ENCODE measurements around the gene HID1.
A peak's percentile ranks its signal among the peaks of the same experiment; 100 is the strongest.

HID1 gene

DNA sequence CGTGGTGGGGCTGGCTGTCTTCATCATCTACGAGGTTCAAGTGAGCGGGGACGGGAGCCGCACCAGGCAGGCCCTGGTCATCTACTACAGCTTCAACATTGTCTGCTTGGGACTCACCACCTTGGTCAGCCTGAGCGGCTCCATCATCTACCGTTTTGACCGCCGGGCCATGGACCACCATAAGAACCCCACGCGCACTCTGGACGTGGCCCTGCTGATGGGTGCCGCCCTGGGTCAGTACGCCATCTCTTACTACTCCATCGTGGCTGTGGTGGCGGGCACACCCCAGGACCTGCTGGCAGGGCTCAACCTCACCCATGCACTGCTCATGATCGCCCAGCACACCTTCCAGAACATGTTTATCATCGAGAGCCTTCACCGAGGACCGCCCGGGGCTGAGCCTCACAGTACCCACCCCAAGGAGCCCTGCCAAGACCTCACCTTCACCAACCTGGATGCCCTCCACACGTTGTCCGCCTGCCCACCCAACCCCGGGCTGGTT is 42.0 kb downstream of the HID1 start:
- H3K27ac Mint-ChIP-seq = no peak overlapping the region
- H3K36me3 Mint-ChIP-seq = peaks cover 2% of the 10 kb centered on the region
- H3K4me1 Mint-ChIP-seq = no peaks in the 10 kb centered on the region
- H3K4me3 Mint-ChIP-seq = no peak overlapping the region
- peaks cover 41% of the 10 kb centered on the region for H3K27me3 Mint-ChIP-seq
- H3K9me3 Mint-ChIP-seq = no peaks in the 10 kb centered on the region

DNA sequence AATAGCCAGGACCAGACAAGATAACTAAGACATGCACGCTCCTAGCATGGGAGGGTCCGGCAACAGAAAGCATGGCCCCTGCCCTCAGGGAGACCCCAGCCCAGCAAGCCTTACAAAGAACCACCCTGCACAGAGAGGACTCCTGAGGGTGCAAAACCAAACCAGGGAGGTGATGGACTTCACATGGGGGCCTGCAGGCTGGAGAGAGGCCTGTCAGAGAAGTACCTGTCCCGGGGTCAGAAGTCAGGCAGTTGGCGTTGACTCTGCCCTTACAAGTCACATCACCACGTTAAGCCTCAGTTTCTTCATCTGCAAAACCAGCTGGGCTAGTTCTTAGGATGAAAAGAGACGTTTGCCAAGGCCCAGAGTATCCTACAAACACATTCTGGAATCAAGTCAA is 43.8 kb downstream of the HID1 start:
- Mint-ChIP-seq H3K9me3 (no peaks in the 10 kb centered on the region), H3K36me3 (peaks cover 2% of the 10 kb centered on the region), H3K27me3 (peaks cover 51% of the 10 kb centered on the region), H3K4me1 (peaks cover 6% of the 10 kb centered on the region), H3K4me3 (no peak overlapping the region), H3K27ac (no peak overlapping the region)

DNA sequence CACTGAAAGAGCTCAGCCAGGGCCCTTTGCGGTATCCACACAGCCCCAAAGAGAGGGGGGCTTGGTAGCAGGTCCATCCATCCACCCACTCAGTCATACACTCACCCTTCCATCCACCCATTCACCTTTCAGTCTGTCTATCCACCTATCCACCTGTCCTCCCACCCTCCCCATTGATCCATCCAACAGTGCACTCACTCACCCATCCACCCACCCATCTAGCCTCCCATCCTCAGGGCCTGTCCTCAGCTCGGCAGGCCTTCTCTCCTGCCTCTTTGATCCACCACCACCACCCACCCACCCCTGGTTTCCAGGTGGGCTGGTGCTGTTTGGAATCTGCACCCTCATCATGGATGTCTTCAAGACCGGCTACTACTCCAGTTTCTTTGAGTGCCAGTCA is 47.3 kb downstream of the HID1 start:
- Mint-ChIP-seq H3K4me1 (peaks cover 11% of the 10 kb centered on the region), H3K27ac (no peak overlapping the region), H3K36me3 (peaks cover 2% of the 10 kb centered on the region), H3K4me3 (no peak overlapping the region), H3K27me3 (peaks cover 44% of the 10 kb centered on the region), H3K9me3 (no peaks in the 10 kb centered on the region)

DNA sequence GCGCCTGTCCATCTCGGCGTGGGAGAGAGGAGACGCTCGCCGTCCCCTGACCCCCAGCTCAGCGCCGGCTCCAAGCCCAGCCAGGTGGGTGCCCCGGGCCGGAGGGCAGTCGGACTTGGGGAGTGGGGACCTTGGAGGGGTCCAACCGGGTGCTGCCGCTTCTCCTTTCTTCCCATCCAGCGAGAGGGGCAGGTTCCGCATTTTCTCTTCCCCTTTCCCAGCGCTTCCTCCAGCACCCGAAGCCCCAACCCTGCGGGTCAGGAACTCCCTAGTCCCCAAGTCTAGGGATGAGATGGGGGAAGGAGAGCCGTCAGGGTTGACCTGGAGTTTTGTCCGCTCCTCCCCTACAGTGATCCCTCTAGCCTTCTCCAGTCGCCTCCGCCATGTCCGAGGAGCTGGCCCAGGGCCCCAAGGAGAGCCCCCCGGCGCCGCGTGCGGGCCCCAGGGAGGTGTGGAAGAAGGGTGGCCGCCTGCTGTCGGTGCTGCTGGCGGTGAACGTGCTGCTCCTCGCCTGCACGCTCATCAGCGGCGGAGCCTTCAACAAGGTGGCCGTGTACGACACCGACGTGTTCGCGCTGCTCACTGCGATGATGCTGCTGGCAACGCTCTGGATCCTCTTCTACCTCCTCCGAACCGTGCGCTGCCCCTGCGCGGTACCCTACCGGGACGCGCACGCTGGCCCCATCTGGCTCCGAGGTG is 48.2 kb downstream of the HID1 start, which contains the start of gene OTOP2:
Gene OTOP2, plus strand, starts transcription at position 24 of the 699 bp plus-strand sequence. Its CDS starts 360 bp downstream, at position 384.
- Mint-ChIP-seq H3K9me3 (no peaks in the 10 kb centered on the region), H3K4me1 (peaks cover 11% of the 10 kb centered on the region), H3K36me3 (peaks cover 2% of the 10 kb centered on the region), H3K27ac (no peak within 1 kb of the TSS), H3K27me3 (peaks cover 39% of the 10 kb centered on the region), H3K4me3 (peak within 1 kb of the TSS; percentile 60)

DNA sequence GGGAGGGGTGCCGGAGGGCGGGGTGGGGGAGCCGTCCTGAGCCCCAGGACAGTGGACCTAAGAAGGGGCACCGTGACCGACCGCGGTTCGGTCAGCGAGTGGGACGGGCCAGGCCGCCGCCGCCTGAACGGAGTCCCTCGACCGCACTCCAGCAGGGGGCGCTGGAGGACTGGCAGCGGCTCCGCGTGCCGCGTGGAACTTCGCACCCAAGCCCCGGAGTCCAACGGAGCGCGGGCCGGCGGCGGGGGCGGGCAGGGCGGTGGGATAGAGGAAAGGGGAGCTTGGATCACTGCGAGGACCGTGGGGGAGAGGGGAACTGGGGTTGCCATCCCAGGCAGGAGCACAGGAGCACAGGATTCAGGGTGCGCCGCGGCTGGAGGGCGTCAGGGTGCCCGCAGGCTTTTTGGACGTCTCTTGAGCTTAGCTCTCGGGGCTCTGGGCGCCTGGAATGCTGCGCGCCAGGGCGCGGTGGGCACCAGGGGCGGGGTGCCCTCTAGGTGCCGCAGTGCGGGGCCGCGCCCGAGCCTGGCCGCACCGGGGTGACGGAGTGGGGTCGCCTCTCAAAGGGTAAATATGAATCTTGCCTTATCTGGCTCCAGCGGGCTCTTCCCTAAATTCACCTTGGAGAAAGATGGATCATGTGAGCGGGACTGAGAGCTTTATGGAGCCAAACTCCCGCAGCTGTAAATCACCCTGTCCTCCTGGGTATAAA is 48.9 kb downstream of the HID1 start:
- Mint-ChIP-seq H3K4me1 (peaks cover 11% of the 10 kb centered on the region), H3K4me3 (peak overlapping the region; percentile 60), H3K27ac (no peak overlapping the region), H3K36me3 (peaks cover 2% of the 10 kb centered on the region), H3K27me3 (peaks cover 37% of the 10 kb centered on the region), H3K9me3 (no peaks in the 10 kb centered on the region)

DNA sequence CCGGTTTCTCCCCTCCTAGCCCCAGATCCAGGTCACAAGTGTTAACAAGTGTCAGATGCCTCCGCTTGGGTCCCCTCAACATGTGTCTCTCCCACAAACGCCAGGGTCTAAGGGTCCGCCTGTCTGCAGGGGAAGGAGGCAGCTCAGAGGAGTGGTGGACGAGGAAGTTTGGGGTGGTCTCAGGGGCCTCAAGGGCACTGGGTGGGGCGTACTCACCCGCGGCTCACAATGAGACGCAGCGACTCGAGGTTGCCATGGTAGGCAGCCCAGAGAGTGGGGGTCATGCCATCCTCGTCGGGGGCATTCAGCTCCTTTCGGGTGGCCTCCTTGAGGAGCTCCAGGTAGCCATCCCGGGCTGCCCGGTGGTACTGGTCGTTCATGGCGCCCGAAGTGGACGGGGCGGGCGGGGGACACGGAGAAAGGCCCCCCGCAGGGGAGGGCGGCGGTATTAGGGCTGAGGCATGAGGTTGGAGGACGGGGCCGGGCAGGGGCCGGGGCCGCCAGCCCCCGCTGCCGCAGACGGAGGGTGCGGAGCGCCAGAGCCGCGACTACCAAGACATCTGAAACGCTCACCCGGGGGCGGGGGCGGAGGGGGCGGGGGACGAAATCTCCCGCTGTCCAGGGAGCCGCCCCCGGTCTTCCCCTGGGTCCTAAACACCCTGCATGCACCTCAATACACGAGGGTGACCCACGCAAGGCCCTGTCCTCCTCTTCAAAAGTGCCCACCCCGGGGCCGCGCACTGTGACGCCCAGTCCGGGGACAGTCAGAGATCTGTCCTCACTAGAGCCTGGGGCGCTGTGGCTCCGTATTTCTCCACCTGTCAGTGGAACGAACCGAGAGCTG is 49.6 kb downstream of the HID1 start, which contains the start of gene USH1G:
Gene USH1G, minus strand, starts transcription at position 562 of the 844 bp plus-strand sequence. Its CDS starts 182 bp downstream, at position 380.
- peak within 1 kb of the TSS; percentile 60 for H3K4me3 Mint-ChIP-seq
- H3K9me3 Mint-ChIP-seq = no peaks in the 10 kb centered on the region
- peaks cover 32% of the 10 kb centered on the region for H3K27me3 Mint-ChIP-seq
- H3K27ac Mint-ChIP-seq = no peak within 1 kb of the TSS
- H3K36me3 Mint-ChIP-seq = peaks cover 2% of the 10 kb centered on the region
- H3K4me1 Mint-ChIP-seq = peaks cover 11% of the 10 kb centered on the region

DNA sequence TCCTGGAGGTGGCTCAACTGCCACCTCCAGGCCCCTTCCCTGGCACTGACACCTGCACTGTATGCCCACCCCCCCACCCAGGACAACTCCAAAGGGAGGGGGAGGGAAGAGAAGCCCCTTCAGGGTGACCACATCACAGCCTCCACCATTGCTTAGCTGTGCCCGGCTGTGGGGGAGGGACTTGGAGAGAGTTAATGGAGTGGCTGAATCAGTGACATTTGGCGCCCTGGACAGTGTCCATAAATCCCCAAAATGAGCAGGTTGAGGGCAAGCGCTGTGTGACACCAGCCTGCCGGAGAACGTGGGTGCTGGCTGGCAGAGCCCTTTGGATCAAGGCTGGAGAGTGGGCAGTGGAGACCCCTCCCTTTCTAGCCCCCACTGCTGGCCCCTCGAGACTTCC is 50.4 kb downstream of the HID1 start:
- Mint-ChIP-seq H3K27me3 (peaks cover 27% of the 10 kb centered on the region), H3K4me3 (peak overlapping the region; percentile 51), H3K4me1 (peaks cover 11% of the 10 kb centered on the region), H3K9me3 (no peaks in the 10 kb centered on the region), H3K27ac (no peak overlapping the region), H3K36me3 (peaks cover 2% of the 10 kb centered on the region)

DNA sequence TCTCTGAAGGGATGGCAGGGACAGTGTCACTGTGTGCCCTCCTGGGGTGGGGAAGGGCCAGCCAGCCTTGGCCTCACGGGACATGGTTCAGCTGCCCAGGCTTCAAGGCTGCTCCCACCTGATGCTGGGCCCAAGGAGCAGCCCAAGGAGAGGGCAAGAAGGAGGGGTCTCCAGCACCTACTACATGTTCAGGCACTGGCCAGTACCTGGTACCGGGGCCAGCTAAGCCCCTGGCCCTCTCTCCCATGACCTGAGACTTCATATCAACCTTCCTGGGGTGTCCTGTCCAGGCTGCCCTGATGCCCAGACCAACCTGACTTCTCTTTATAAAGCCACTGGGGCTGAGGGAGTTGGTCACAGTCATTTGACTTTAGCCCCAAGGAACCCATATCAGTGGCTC is 50.8 kb downstream of the HID1 start:
- Mint-ChIP-seq H3K27me3 (peaks cover 28% of the 10 kb centered on the region), H3K36me3 (peaks cover 2% of the 10 kb centered on the region), H3K4me1 (peaks cover 11% of the 10 kb centered on the region), H3K4me3 (no peak overlapping the region), H3K27ac (no peak overlapping the region), H3K9me3 (no peaks in the 10 kb centered on the region)

DNA sequence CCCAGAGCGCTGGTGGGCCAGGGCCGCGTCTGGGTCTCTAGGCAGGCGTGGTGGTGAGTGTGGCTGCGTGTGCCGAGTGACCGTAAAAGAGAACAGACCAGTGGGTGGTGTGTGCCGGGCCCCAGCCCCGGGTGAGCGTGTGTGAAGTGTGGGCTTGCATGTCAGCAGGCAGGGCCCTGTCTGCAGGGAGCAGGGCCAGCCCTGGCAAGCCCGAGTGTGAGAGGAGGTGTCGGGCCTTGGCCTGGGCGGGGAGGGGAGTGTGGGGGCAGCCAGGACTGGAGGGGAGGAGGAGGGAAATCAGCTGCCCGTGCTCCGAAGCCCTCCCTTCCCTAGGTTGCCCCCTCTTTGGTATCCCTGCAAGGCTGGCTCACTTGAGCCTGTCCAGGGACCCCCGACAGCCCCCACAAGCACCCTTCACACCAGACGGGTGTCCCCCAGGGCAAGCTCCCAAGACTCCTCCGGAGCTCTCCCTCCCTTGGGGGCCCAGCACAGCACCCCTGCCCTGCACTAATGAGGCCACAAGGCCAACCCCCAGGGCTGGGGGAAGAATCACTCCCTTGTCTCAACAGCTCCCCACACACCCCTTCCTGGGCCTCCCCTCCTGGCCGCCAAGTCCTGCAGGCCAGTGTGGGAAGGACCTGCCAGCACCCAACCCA is 51.4 kb downstream of the HID1 start:
- no peaks in the 10 kb centered on the region for H3K9me3 Mint-ChIP-seq
- no peak overlapping the region for H3K4me3 Mint-ChIP-seq
- H3K36me3 Mint-ChIP-seq = peaks cover under 1% of the 10 kb centered on the region
- H3K27me3 Mint-ChIP-seq = peaks cover 27% of the 10 kb centered on the region
- H3K27ac Mint-ChIP-seq = no peak overlapping the region
- H3K4me1 Mint-ChIP-seq = peaks cover 11% of the 10 kb centered on the region

DNA sequence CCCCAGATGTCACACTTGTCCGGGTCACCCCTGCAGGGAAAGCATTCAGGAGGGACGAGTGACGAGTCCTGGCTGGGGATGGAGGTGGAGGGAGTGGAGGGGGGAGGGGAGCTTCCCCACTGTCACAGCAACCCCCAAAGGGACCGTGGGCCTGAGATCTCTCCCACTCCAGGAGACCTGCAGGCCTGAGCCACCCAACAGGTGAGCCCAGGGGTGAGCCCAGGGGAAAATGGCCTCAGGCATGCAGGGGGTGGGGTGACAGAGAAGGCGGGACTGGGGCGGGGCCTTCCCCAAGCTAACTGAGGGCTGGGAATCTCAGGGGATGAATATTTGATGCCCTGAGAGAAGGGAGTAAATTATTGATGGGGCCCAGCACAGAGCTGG is 51.9 kb downstream of the HID1 start:
- Mint-ChIP-seq H3K9me3 (no peaks in the 10 kb centered on the region), H3K27me3 (peaks cover 24% of the 10 kb centered on the region)

DNA sequence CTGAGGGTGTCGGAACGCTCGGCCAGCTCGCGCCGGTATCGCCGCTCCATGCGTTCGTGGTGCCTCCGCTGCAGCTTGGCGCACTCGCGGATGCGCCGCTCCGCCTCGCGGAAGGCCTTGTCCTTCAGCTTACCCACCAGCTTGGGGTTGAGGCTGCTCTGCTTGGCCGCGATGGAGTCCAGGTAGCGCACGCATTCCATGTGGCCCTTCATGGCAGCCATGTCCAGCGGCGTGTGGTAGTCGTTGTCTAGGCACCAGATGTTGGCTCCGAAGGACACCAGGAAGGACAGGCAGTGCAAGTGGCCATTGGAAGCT is 52.3 kb downstream of the HID1 start:
- no peaks in the 10 kb centered on the region for H3K36me3 Mint-ChIP-seq
- peaks cover 11% of the 10 kb centered on the region for H3K4me1 Mint-ChIP-seq
- H3K4me3 Mint-ChIP-seq = no peak overlapping the region
- peaks cover 21% of the 10 kb centered on the region for H3K27me3 Mint-ChIP-seq
- no peaks in the 10 kb centered on the region for H3K9me3 Mint-ChIP-seq
- no peak overlapping the region for H3K27ac Mint-ChIP-seq

More for the DNA sequence above, 51.9 kb downstream of the HID1 start:
- Mint-ChIP-seq H3K36me3 (no peaks in the 10 kb centered on the region), H3K4me1 (peaks cover 11% of the 10 kb centered on the region), H3K27ac (no peak overlapping the region), H3K4me3 (no peak overlapping the region)

DNA sequence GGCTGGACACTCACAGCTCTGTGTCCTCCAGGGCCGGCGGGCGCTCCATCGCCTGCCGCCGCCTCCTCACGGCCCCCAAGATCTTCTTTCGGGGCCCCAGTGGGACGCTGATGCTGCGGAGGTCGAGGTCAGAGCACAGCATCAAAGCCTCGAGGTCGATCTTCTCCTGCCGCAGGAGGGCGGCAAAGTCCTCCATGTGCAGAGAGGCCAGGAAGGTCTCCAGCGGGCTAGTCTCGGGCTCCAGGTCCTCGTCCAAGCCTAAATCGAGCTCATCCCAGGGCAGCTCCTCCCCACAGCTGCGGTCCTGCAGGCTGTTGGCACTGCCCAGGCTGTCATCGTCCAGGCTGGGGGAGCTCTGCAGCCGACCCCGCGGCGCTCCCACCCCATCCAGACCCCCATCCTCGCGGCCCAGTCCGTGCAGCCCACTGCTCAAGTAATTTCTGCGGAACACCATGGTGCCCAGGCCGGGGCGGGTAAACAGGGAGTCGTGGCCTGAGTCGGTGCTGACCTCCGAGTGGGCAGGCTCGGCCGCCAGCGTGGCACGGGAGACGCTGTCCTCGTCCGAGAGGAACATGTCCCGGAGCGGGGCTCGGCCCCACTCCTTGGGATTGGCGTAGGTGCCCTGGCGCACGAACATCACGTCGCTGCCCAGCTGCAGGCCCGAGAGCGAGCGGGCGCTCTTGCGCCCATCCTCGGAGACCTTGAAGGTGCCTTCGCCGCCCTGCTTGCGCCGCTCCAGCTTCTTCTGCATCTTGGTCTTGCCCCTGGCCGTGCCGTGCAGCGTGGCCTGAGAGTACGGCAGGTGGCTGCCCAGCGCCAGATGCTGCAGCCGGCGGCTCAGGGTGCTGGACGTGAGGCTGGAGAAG is 52.9 kb downstream of the HID1 start:
- H3K27ac Mint-ChIP-seq = no peak overlapping the region
- H3K9me3 Mint-ChIP-seq = no peaks in the 10 kb centered on the region
- no peaks in the 10 kb centered on the region for H3K36me3 Mint-ChIP-seq
- peaks cover 10% of the 10 kb centered on the region for H3K4me1 Mint-ChIP-seq
- H3K27me3 Mint-ChIP-seq = peaks cover 15% of the 10 kb centered on the region
- no peak overlapping the region for H3K4me3 Mint-ChIP-seq

DNA sequence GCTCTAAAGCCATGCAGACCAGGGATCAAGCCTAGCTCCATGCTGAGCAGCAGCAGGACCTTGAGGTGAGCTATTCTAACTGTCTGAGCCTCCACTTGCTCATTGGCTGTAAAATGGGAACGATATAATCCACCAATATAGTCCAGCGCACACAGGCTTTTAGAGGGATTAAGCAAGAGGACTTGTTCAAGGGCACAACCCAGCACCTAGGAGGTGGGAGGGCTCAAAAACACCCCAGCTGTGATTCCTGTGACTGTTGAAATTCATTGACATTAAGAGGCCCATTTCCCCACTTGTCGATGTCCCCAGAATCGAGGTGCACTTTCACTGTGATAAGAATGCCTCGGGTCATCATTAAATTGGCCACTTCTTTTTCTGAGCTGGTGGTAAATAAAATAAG is 53.7 kb downstream of the HID1 start:
- Mint-ChIP-seq H3K36me3 (no peaks in the 10 kb centered on the region), H3K27me3 (peaks cover 10% of the 10 kb centered on the region), H3K4me3 (no peak overlapping the region), H3K27ac (no peak overlapping the region), H3K4me1 (peaks cover 5% of the 10 kb centered on the region), H3K9me3 (no peaks in the 10 kb centered on the region)

DNA sequence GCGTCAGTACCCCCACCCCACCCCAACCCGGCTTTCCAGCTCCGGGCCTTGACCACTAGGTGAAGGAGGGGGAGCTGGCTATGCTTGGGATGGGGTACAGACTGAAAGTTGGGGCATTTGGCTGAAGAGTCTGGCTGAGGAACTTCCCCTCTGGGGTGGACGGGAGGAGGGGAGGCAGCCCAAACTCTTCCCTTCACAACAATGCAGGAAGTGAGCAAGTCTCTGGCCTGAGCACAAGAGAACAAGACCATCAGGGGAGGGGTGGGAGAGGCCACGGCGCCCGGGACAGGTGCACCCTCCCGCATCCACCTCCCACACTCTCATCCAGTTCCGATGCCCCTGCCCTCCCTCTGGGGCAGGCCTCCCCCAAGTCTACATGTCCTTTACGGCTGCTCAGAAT is 55.1 kb downstream of the HID1 start:
- Mint-ChIP-seq H3K9me3 (no peaks in the 10 kb centered on the region), H3K36me3 (no peaks in the 10 kb centered on the region), H3K4me3 (no peak overlapping the region), H3K27ac (no peak overlapping the region), H3K27me3 (peaks cover 5% of the 10 kb centered on the region), H3K4me1 (peaks cover under 1% of the 10 kb centered on the region)
